ENCODE data around the gene EPB41L3. TPM values are rescaled to one million over a fixed set of nuclear protein-coding genes. Genes with fewer than 3 reads are reported as not detected.

Gene EPB41L3
- total RNA-seq, 2 donors from 2014 or later: 25.0 to 182 TPM

- Histone ChIP-seq H3K4me3 (peak overlapping the region; percentile 54), H3K9me3 (no peaks in the 10 kb centered on the region), H3K36me3 (no peaks in the 10 kb centered on the region), H3K27ac (peak overlapping the region; percentile 53 to 60), H3K27me3 (replicated peaks; ENCODE audit: insufficient read depth) (no peaks in the 10 kb centered on the region), H3K4me1 (replicated peaks) (no peaks in the 10 kb centered on the region)
- intact Hi-C loops (cut with DNase I): loop anchor here (5.0 kb wide), 1 partner anchor 86 kb away; no protein-coding TSS in a partner anchor
- no peak for DNase-seq (ENCODE audit: low spot score)
- peak in 1 of 4 experiments; percentile 21 for TF ChIP-seq CTCF (IDR thresholded peaks at IDR 0.05)
- TF ChIP-seq POLR2A (IDR thresholded peaks at IDR 0.05): no peak
- TF ChIP-seq POLR2AphosphoS5 (IDR thresholded peaks at IDR 0.05): no peak
- WGBS: 0% methylated on average over 46 of the region's 84 CpGs
Measured at GRCh38 chr18:5543036-5543680, 639 bp downstream of the EPB41L3 start.

GRCh38 chr18:5542515-5543035 is 1.2 kb downstream of the EPB41L3 start:
- TF ChIP-seq POLR2AphosphoS5 (IDR thresholded peaks at IDR 0.05) (no peak), POLR2A (IDR thresholded peaks at IDR 0.05) (no peak), CTCF (IDR thresholded peaks at IDR 0.05) (no peak)
- Histone ChIP-seq H3K36me3 (no peaks in the 10 kb centered on the region), H3K4me3 (peak overlapping the region; percentile 54), H3K27me3 (replicated peaks; ENCODE audit: insufficient read depth) (no peaks in the 10 kb centered on the region), H3K27ac (peak overlapping the region; percentile 18 to 53), H3K9me3 (no peaks in the 10 kb centered on the region), H3K4me1 (replicated peaks) (no peaks in the 10 kb centered on the region)
- no peak for DNase-seq (ENCODE audit: low spot score)
- WGBS: 5% methylated on average over 23 of the region's 23 CpGs
- intact Hi-C loops (cut with DNase I): loop anchor here (5.0 kb wide), 1 partner anchor 85 kb away; no protein-coding TSS in a partner anchor

- TF ChIP-seq POLR2A (IDR thresholded peaks at IDR 0.05) (no peak), POLR2AphosphoS5 (IDR thresholded peaks at IDR 0.05) (no peak)
- Histone ChIP-seq H3K4me3 (no peak overlapping the region), H3K4me1 (replicated peaks) (no peaks in the 10 kb centered on the region), H3K36me3 (no peaks in the 10 kb centered on the region), H3K27ac (no peak overlapping the region), H3K9me3 (no peaks in the 10 kb centered on the region), H3K27me3 (replicated peaks; ENCODE audit: insufficient read depth) (no peaks in the 10 kb centered on the region)
- intact Hi-C loops (cut with DNase I): loop anchor here (5.0 kb wide), 1 partner anchor 84 kb away; no protein-coding TSS in a partner anchor
- WGBS: 86% methylated on average over 3 of the region's 3 CpGs
- no peak for DNase-seq (ENCODE audit: low spot score)
Measured at GRCh38 chr18:5541644-5542043, 2.2 kb downstream of the EPB41L3 start.

GRCh38 chr18:5539391-5539790 is 4.4 kb downstream of the EPB41L3 start:
- H3K9me3 ChIP-seq: no peaks in the 10 kb centered on the region
- 92% methylated on average over 2 of the region's 2 CpGs for WGBS
- H3K4me1 ChIP-seq (replicated peaks): no peaks in the 10 kb centered on the region
- no peak overlapping the region for H3K4me3 ChIP-seq
- H3K27ac ChIP-seq: no peak overlapping the region
- intact Hi-C loops (cut with DNase I): no loop called here
- no peak for TF ChIP-seq POLR2AphosphoS5 (IDR thresholded peaks at IDR 0.05)
- TF ChIP-seq POLR2A (IDR thresholded peaks at IDR 0.05): no peak
- TF ChIP-seq CTCF (IDR thresholded peaks at IDR 0.05): no peak
- no peaks in the 10 kb centered on the region for H3K36me3 ChIP-seq
- H3K27me3 ChIP-seq (replicated peaks; ENCODE audit: insufficient read depth): no peaks in the 10 kb centered on the region
- DNase-seq (ENCODE audit: low spot score): no peak

GRCh38 chr18:5538544-5538943 is 5.3 kb downstream of the EPB41L3 start:
- Histone ChIP-seq H3K27me3 (replicated peaks; ENCODE audit: insufficient read depth) (no peaks in the 10 kb centered on the region), H3K4me3 (no peak overlapping the region), H3K36me3 (no peaks in the 10 kb centered on the region), H3K9me3 (no peaks in the 10 kb centered on the region), H3K4me1 (replicated peaks) (no peaks in the 10 kb centered on the region), H3K27ac (no peak overlapping the region)
- no peak for DNase-seq (ENCODE audit: low spot score)
- intact Hi-C loops (cut with DNase I): no loop called here
- TF ChIP-seq CTCF (IDR thresholded peaks at IDR 0.05) (no peak), POLR2A (IDR thresholded peaks at IDR 0.05) (no peak), POLR2AphosphoS5 (IDR thresholded peaks at IDR 0.05) (no peak)
- 63% methylated on average over 2 of the region's 2 CpGs for WGBS

Data from prostate gland (tissue), 2 donors.